ENCODE data around the gene TNFRSF9.
"Not testable (repeated sequence)": the region's sequence is repeated elsewhere in the genome, so short reads cannot be mapped to it uniquely, and the experiment has no call there.

TNFRSF9 gene

GRCh38 chr1:7960165-7960564 is 19.5 kb upstream of the TNFRSF9 start:
- no peak for DNase-seq

GRCh38 chr1:7956218-7957032 is 15.8 kb upstream of the TNFRSF9 start:
- no peak for DNase-seq

GRCh38 chr1:7954683-7955082 is 14.0 kb upstream of the TNFRSF9 start:
- DNase-seq: no peak

GRCh38 chr1:7953850-7954609 is 13.4 kb upstream of the TNFRSF9 start:
- peak; percentile 90 for DNase-seq

GRCh38 chr1:7952791-7953190 is 12.2 kb upstream of the TNFRSF9 start:
- DNase-seq: not testable (repeated sequence)

GRCh38 chr1:7948960-7949359 is 8.3 kb upstream of the TNFRSF9 start:
- no peak for DNase-seq

- DNase-seq: no peak
Measured at GRCh38 chr1:7943251-7943650, 2.6 kb upstream of the TNFRSF9 start.

- no peak for DNase-seq
Measured at GRCh38 chr1:7942214-7942921, 1.7 kb upstream of the TNFRSF9 start.

- no peak for DNase-seq
Measured at GRCh38 chr1:7941437-7941793, 776 bp upstream of the TNFRSF9 start.

- DNase-seq: no peak
Measured at GRCh38 chr1:7940034-7940433, 605 bp downstream of the TNFRSF9 start.

- DNase-seq: no peak
Measured at GRCh38 chr1:7938070-7938469, 2.6 kb downstream of the TNFRSF9 start.

- no peak for DNase-seq
Measured at GRCh38 chr1:7932524-7933138, 8.0 kb downstream of the TNFRSF9 start.

GRCh38 chr1:7931446-7931812 is 9.2 kb downstream of the TNFRSF9 start:
- no peak for DNase-seq

- no peak for DNase-seq
Measured at GRCh38 chr1:7930645-7931445, 9.8 kb downstream of the TNFRSF9 start.

GRCh38 chr1:7929637-7930036 is 11.0 kb downstream of the TNFRSF9 start:
- no peak for DNase-seq

GRCh38 chr1:7928247-7928646 is 12.4 kb downstream of the TNFRSF9 start:
- DNase-seq: no peak

- not testable (repeated sequence) for DNase-seq
Measured at GRCh38 chr1:7927061-7927460, 13.6 kb downstream of the TNFRSF9 start.

- DNase-seq: no peak
Measured at GRCh38 chr1:7922301-7922700, 18.3 kb downstream of the TNFRSF9 start.

- DNase-seq: no peak
Measured at GRCh38 chr1:7921796-7922195, 18.8 kb downstream of the TNFRSF9 start.

- no peak for DNase-seq
Measured at GRCh38 chr1:7919880-7920279, 20.8 kb downstream of the TNFRSF9 start.

GRCh38 chr1:7917971-7918370 is 22.7 kb downstream of the TNFRSF9 start:
- DNase-seq: not testable (repeated sequence)

- no peak for DNase-seq
Measured at GRCh38 chr1:7916501-7916830, 24.2 kb downstream of the TNFRSF9 start.
